HEK293 (cell line): ENCODE results near the gene SMC3.
A peak's percentile ranks its signal among the peaks of the same experiment; 100 is the strongest.

Source experiments
- BCL11B ChIP-seq: fragments of 450-650 bp; formaldehyde crosslinking; IDR thresholded peaks from 2 replicates; pipeline ENCODE4 v1.5.1; 2016; ENCODE audit warnings: low read depth, missing biosample characterization, missing genetic modification characterization
- INSM2 ChIP-seq: fragments of 450-650 bp; formaldehyde crosslinking; IDR thresholded peaks from 2 replicates; pipeline ENCODE4 v1.5.1; 2016; ENCODE audit warnings: missing biosample characterization, missing genetic modification characterization
- OSR2 ChIP-seq: fragments of 450-650 bp; formaldehyde crosslinking; IDR thresholded peaks from 2 replicates; pipeline ENCODE4 v1.5.1; 2016; ENCODE audit warnings: missing biosample characterization, missing genetic modification characterization
- OVOL3 ChIP-seq: fragments of 450-650 bp; formaldehyde crosslinking; IDR thresholded peaks from 2 replicates; pipeline ENCODE4 v1.5.1; 2016; ENCODE audit warnings: missing biosample characterization, missing genetic modification characterization
- PRDM10 ChIP-seq: fragments of 450-650 bp; formaldehyde crosslinking; IDR thresholded peaks from 2 replicates; pipeline ENCODE4 v1.5.1; 2016; ENCODE audit warnings: missing biosample characterization, missing genetic modification characterization
- REPIN1 ChIP-seq: fragments of 450-650 bp; formaldehyde crosslinking; IDR thresholded peaks from 2 replicates; pipeline ENCODE4 v1.5.1; 2017; ENCODE audit warnings: missing biosample characterization, missing genetic modification characterization, low read depth
- TCF7L2 ChIP-seq: IDR thresholded peaks from 2 replicates; pipeline ENCODE4 v1.6.1; 2011; ENCODE audit warnings: low read depth, mild to moderate bottlenecking, inconsistent platforms, low read length, moderate library complexity, borderline replicate concordance
- WT1 ChIP-seq: fragments of 450-650 bp; formaldehyde crosslinking; IDR thresholded peaks from 2 replicates; pipeline ENCODE4 v1.5.1; 2016; ENCODE audit warnings: missing biosample characterization, missing genetic modification characterization
- YY1 ChIP-seq: fragments of 450-650 bp; formaldehyde crosslinking; IDR thresholded peaks from 2 replicates; pipeline ENCODE4 v1.5.1; 2018; ENCODE audit warnings: missing biosample characterization, missing genetic modification characterization
- ZBTB44 ChIP-seq: fragments of 450-650 bp; IDR thresholded peaks from 2 replicates; pipeline ENCODE4 v1.5.1; 2018; ENCODE audit warnings: missing biosample characterization, mild to moderate bottlenecking, missing genetic modification characterization
- ZBTB48 ChIP-seq: fragments of 450-650 bp; formaldehyde crosslinking; IDR thresholded peaks from 2 replicates; pipeline ENCODE4 v1.5.1; 2016; ENCODE audit warnings: missing biosample characterization, missing genetic modification characterization
- ZBTB6 ChIP-seq: fragments of 450-650 bp; formaldehyde crosslinking; IDR thresholded peaks from 2 replicates; pipeline ENCODE4 v1.5.1; 2017; ENCODE audit warnings: missing biosample characterization, missing genetic modification characterization
- ZNF10 ChIP-seq: fragments of 450-650 bp; formaldehyde crosslinking; IDR thresholded peaks from 2 replicates; pipeline ENCODE4 v1.5.1; 2017; ENCODE audit warnings: missing biosample characterization, missing genetic modification characterization
- ZNF140 ChIP-seq: fragments of 450-650 bp; formaldehyde crosslinking; IDR thresholded peaks from 2 replicates; pipeline ENCODE4 v1.5.1; 2016; ENCODE audit warnings: missing biosample characterization, missing genetic modification characterization
- ZNF18 ChIP-seq: fragments of 450-650 bp; formaldehyde crosslinking; IDR thresholded peaks from 2 replicates; pipeline ENCODE4 v1.5.1; 2016; ENCODE audit warnings: missing biosample characterization, missing genetic modification characterization
- ZNF223 ChIP-seq: fragments of 450-650 bp; formaldehyde crosslinking; IDR thresholded peaks from 2 replicates; pipeline ENCODE4 v1.5.1; 2016; ENCODE audit warnings: missing biosample characterization, missing genetic modification characterization
- ZNF391 ChIP-seq: fragments of 450-650 bp; formaldehyde crosslinking; IDR thresholded peaks from 2 replicates; pipeline ENCODE4 v1.5.1; 2016; ENCODE audit warnings: low read depth, missing biosample characterization, missing genetic modification characterization, borderline replicate concordance
- ZNF426 ChIP-seq: fragments of 450-650 bp; formaldehyde crosslinking; IDR thresholded peaks from 2 replicates; pipeline ENCODE4 v1.5.1; 2017; ENCODE audit warnings: missing biosample characterization, missing genetic modification characterization, mild to moderate bottlenecking, inconsistent platforms, moderate library complexity
- ZNF433 ChIP-seq: fragments of 450-650 bp; formaldehyde crosslinking; IDR thresholded peaks from 2 replicates; pipeline ENCODE4 v1.5.1; 2016; ENCODE audit warnings: missing biosample characterization, missing genetic modification characterization, low read depth
- ZNF501 ChIP-seq: fragments of 450-650 bp; formaldehyde crosslinking; IDR thresholded peaks from 2 replicates; pipeline ENCODE4 v1.5.1; 2016; ENCODE audit warnings: missing biosample characterization, missing genetic modification characterization
- ZNF513 ChIP-seq: fragments of 450-650 bp; IDR thresholded peaks from 2 replicates; pipeline ENCODE4 v1.5.1; 2018; ENCODE audit warnings: missing biosample characterization, missing genetic modification characterization
- ZNF530 ChIP-seq: fragments of 450-650 bp; formaldehyde crosslinking; IDR thresholded peaks from 2 replicates; pipeline ENCODE4 v1.5.1; 2016; ENCODE audit warnings: low read depth, missing biosample characterization, missing genetic modification characterization
- ZNF548 ChIP-seq: fragments of 450-650 bp; formaldehyde crosslinking; IDR thresholded peaks from 2 replicates; pipeline ENCODE4 v1.5.1; 2016; ENCODE audit warnings: missing biosample characterization, missing genetic modification characterization
- ZNF561 ChIP-seq: fragments of 450-650 bp; IDR thresholded peaks from 2 replicates; pipeline ENCODE4 v1.5.1; 2018; ENCODE audit warnings: missing biosample characterization, missing genetic modification characterization, borderline replicate concordance
- ZNF768 ChIP-seq: fragments of 450-650 bp; formaldehyde crosslinking; IDR thresholded peaks from 2 replicates; pipeline ENCODE4 v1.5.1; 2018; ENCODE audit warnings: missing biosample characterization, mild to moderate bottlenecking, missing genetic modification characterization
- ZNF785 ChIP-seq: fragments of 450-650 bp; formaldehyde crosslinking; IDR thresholded peaks from 2 replicates; pipeline ENCODE4 v1.5.1; 2016; ENCODE audit warnings: missing biosample characterization, missing genetic modification characterization
- ZNF791 ChIP-seq: fragments of 450-650 bp; formaldehyde crosslinking; IDR thresholded peaks from 2 replicates; pipeline ENCODE4 v1.5.1; 2016; ENCODE audit warnings: missing biosample characterization, missing genetic modification characterization
- ZNF843 ChIP-seq: fragments of 450-650 bp; formaldehyde crosslinking; IDR thresholded peaks from 2 replicates; pipeline ENCODE4 v1.5.1; 2016; ENCODE audit warnings: missing biosample characterization, missing genetic modification characterization
- ZXDB ChIP-seq: fragments of 450-650 bp; formaldehyde crosslinking; IDR thresholded peaks from 2 replicates; pipeline ENCODE4 v1.5.1; 2016; ENCODE audit warnings: missing biosample characterization, missing genetic modification characterization

Gene SMC3

GRCh38 chr10:110646417-110647135 is 79.1 kb downstream of the SMC3 start (continued):
- TF ChIP-seq ZNF791 (tag by site-specific recombination): no peak
- peak; percentile 89 for TF ChIP-seq ZBTB48 (tag by site-specific recombination)
- TF ChIP-seq PRDM10 (tag by site-specific recombination): peak; percentile 29; the same call in 1 of the 2 replicates
- TF ChIP-seq ZNF530 (tag by site-specific recombination): no peak
- no peak for TF ChIP-seq ZNF843 (tag by site-specific recombination)
- TF ChIP-seq WT1 (tag by site-specific recombination): no peak; the same call in 1 of the 2 replicates
- no peak for TF ChIP-seq ZNF513 (tag by site-specific recombination)
- TF ChIP-seq BCL11B (tag by site-specific recombination): no peak
- TF ChIP-seq ZNF18: no peak
- TF ChIP-seq REPIN1 (tag by site-specific recombination): no peak
- TF ChIP-seq ZNF426 (tag by site-specific recombination): no peak
- no peak; the same call in 1 of the 2 replicates for TF ChIP-seq OVOL3 (tag by site-specific recombination)
- no peak for TF ChIP-seq ZNF140 (tag by site-specific recombination)
- TF ChIP-seq ZXDB (tag by site-specific recombination): peak; percentile 56
- TF ChIP-seq ZNF391 (tag by site-specific recombination): no peak
- no peak; the same call in 1 of the 2 replicates for TF ChIP-seq INSM2 (tag by site-specific recombination)
- TF ChIP-seq ZBTB6 (tag by site-specific recombination): no peak; the same call in 1 of the 2 replicates
- peak; percentile 86 for TF ChIP-seq ZBTB44
- no peak for TF ChIP-seq ZNF548 (tag by site-specific recombination)
- peak; percentile 75 for TF ChIP-seq OSR2
- no peak for TF ChIP-seq ZNF10 (tag by site-specific recombination)
- no peak for TF ChIP-seq ZNF223
- no peak for TF ChIP-seq ZNF785 (tag by site-specific recombination)
- 0 out of 2 replicates have a peak, but pooled peaks have one; percentile 61 for TF ChIP-seq ZNF561 (tag by site-specific recombination)
- 0 out of 2 replicates have a peak, but pooled peaks have one; percentile 66 for TF ChIP-seq TCF7L2
- TF ChIP-seq ZNF433 (tag by site-specific recombination): no peak
- TF ChIP-seq YY1 (tag by site-specific recombination): peak; percentile 51; the same call in 1 of the 2 replicates
- no peak for TF ChIP-seq ZNF768 (tag by site-specific recombination)
- no peak for TF ChIP-seq ZNF501 (tag by site-specific recombination)
